GM10266 (cell line): ENCODE results near the gene SLC10A4.
"Not testable (repeated sequence)": the region's sequence is repeated elsewhere in the genome, so short reads cannot be mapped to it uniquely, and the experiment has no call there.

Source experiments
- DNase-seq: peaks from one replicate; pipeline ENCODE4 v3.0.0; 2012; ENCODE audit errors: extremely low spot score
- TF ChIP-seq, protein P1 (sequence below): IDR thresholded peaks from 2 replicates; pipeline ENCODE4 v1.5.1; 2012; ENCODE audit warnings: mild to moderate bottlenecking, low read depth; ENCODE audit not compliant: control insufficient read depth, insufficient read depth; ENCODE audit errors: missing control alignments

Gene SLC10A4

DNA sequence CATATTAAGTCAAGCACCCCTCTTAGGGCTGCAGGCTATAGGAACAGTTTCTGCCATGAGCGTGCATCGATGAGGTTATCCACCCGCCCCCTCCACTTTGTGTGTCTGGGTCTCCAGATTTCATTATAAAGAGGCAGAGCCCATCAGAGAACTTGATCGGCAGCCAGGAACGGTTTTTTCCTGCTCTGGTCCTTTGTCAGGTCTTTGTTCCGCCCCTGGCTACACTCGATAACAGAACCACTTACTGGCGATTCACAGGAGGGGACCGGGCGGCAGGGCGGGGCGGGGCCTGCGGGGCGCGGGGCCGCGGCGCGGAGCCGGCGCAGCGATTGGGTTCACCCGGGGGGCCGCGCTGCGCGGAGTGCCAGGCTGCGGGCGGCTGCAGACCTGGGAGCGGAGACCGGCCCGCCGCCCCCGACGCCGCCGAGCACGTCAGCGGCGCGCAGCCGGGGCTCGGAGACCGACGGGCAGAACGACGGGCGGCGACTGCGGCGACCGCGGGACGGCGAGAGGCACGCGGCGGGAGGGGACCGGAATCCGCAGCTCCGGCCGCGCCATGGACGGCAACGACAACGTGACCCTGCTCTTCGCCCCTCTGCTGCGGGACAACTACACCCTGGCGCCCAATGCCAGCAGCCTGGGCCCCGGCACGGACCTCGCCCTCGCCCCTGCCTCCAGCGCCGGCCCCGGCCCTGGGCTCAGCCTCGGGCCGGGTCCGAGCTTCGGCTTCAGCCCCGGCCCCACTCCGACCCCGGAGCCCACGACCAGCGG lies at the start of gene SLC10A4:
SLC10A4 (plus strand) TSS at position 338 of the 771 bp plus-strand sequence; CDS start at position 557, 219 bp downstream.
- peak; percentile 59 for DNase-seq
- TF ChIP-seq, protein P1, sequence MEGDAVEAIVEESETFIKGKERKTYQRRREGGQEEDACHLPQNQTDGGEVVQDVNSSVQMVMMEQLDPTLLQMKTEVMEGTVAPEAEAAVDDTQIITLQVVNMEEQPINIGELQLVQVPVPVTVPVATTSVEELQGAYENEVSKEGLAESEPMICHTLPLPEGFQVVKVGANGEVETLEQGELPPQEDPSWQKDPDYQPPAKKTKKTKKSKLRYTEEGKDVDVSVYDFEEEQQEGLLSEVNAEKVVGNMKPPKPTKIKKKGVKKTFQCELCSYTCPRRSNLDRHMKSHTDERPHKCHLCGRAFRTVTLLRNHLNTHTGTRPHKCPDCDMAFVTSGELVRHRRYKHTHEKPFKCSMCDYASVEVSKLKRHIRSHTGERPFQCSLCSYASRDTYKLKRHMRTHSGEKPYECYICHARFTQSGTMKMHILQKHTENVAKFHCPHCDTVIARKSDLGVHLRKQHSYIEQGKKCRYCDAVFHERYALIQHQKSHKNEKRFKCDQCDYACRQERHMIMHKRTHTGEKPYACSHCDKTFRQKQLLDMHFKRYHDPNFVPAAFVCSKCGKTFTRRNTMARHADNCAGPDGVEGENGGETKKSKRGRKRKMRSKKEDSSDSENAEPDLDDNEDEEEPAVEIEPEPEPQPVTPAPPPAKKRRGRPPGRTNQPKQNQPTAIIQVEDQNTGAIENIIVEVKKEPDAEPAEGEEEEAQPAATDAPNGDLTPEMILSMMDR, result no peak

GRCh38 chr4:48436318-48436717 lies 46.8 kb upstream of the SLC10A4 start:
- DNase-seq, result no peak
- TF ChIP-seq, protein P1, result no peak

- TF ChIP-seq, protein P1, result no peak
- no peak for DNase-seq
These were observed 43.2 kb upstream of the SLC10A4 start for GRCh38 chr4:48439988-48440387.

- not testable (repeated sequence) for DNase-seq
These were observed 42.2 kb upstream of the SLC10A4 start for GRCh38 chr4:48440914-48441313.

GRCh38 chr4:48445704-48446103 lies 37.4 kb upstream of the SLC10A4 start:
- DNase-seq, result no peak
- TF ChIP-seq, protein P1, result peak; percentile 31

DNA sequence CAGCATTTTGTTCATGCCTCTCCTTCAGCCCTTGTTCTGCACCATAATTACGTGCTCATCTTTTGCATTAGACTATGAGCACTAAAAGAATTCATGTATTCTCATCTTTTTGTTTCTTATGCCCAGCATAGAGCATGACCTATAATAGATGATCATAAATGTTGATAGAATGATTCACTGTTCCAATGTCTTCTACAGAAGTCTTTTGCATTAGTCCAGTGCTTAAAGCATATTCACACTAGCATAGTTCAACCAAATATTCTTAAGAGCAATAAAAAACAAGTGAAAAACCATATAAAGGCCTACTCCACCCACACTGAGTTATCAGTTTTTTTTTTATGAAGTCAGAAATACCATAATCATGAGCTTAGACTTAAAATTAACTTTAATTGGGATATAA lies 36.5 kb upstream of the SLC10A4 start:
- TF ChIP-seq, protein P1, result no peak

GRCh38 chr4:48449151-48449550 lies 34.0 kb upstream of the SLC10A4 start:
- TF ChIP-seq, protein P1, result no peak
- no peak for DNase-seq

More for the DNA sequence above, 36.5 kb upstream of the SLC10A4 start:
- DNase-seq, result no peak
